Superior temporal gyrus (tissue), 1 donor: ENCODE data around the gene VAMP7.
"Not testable (repeated sequence)": the region's sequence is repeated elsewhere in the genome, so short reads cannot be mapped to it uniquely, and the experiment has no call there.

Experiments
- DNase-seq: peaks from one replicate; pipeline ENCODE4 v3.0.0-alpha.2; 2016; ENCODE audit errors: extremely low spot score

VAMP7 gene, protein sequence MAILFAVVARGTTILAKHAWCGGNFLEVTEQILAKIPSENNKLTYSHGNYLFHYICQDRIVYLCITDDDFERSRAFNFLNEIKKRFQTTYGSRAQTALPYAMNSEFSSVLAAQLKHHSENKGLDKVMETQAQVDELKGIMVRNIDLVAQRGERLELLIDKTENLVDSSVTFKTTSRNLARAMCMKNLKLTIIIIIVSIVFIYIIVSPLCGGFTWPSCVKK

DNA sequence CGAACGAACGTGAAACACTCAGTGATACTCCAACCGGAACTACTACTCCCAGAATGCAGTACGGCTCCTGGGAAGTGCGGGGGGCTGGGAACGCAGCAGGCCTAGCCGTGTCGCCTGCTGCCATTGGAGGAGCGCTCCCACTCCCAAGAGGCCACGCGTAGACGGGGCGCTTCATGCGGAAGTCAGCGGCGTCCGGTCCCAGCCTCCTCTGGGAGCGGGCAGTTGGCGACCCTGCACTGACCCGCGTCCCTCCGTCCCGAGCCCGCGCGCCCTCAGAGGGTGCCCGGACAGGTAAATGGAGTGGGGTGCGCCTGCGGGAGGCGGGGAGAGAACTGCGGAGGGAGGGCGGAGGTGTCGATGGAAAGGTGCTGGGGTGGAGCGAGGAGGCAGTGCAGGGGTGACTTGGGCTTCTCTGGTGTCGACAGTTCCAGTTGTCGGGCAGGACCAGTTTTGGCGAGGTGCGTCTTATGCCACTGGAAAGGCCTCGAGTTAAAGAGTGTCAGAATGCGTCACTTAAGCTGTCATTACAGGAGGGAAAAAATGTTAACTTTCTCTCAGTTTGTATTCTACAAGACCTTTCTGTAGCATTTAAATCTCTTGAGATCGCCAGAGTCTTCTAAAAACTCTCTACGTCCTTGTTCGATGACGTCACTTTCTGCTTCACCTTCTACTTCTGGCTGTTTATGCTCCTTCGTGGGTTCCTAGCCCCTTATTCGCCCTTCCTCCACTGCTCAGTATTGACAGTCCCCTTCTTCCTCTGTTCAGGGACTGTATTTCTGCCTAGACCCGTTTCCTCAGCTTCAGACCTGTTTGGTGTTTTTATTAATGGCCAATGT, at the start of gene VAMP7:
VAMP7 (plus strand) TSS at position 188 of the 836 bp plus-strand sequence. CDS start 8,122 bp downstream, outside the sequence.
- DNase-seq = peak; percentile 88

DNA sequence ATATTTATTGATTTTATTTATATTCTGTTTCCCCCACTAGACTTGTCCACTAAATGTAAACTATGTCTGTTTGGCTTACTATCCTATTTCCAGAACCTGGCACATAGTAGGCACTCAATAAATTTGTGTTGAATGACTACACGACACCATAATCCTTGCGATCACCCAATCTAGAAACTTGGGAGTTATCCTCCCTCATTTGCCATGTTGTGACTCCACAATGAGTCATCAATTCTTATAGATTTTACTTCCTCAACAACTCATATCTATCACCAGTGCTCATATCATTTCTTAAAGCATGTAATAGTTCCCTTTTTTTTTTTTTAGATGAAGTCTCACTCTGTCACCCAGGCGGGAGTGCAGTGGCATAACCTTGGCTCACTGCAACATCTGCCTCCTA, 39.9 kb upstream of the VAMP7 start:
- no peak for DNase-seq

DNA sequence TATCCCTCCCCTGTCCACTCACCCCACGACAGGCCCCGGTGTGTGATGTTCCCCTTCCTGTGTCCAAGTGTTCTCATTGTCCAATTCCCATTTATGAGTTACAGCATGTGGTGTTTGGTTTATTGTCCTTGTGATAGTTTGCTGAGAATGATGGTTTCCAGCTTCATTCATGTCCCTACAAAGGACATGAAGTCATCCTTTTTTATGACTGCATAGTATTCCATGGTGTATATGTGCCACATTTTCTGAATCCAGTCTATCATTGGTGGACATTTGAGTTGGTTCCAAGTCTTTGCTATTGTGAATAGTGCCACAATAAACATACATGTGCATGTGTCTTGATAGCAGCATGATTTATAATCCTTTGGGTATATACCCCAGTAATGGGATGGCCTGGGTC, 29.4 kb upstream of the VAMP7 start:
- not testable (repeated sequence) for DNase-seq

DNA sequence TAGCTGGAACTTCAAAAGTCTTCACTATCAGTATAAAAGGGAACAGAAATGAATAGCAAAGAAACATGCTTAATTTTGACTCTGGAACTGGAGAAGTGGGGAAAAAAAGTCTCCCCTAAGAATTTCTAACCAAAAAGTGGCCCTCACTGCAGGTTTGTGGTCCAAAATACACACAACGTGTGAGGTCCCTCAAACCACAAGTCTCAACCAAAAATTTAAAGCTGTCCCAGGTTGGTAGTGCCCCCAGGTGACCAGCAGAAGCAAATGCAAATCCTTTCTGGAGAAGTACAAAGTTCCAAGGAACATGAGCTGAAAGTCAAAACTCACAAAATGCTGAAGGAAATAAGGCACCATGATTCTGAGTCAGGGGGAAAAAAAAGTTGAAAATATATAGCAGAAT, 23.6 kb upstream of the VAMP7 start:
- no peak for DNase-seq

DNA sequence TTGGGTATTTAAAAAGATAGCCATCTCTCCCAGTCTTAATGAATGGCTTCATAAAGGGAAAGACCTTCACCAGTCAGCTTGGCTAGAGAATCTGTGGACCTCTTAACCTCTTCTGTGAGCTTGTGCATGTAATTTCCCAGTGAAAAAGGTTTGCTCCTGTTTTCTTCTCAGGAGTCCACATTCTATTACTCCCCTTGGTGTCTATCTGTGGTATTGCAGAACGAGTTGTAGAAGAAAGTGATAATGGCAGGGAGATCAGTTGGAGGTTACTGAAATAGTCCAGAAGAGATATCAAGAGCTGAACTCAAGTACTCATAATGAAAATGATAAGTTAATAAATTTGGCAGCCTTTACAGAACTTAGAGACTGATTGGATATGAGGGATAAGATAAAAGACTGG, 16.5 kb upstream of the VAMP7 start:
- DNase-seq = no peak

DNA sequence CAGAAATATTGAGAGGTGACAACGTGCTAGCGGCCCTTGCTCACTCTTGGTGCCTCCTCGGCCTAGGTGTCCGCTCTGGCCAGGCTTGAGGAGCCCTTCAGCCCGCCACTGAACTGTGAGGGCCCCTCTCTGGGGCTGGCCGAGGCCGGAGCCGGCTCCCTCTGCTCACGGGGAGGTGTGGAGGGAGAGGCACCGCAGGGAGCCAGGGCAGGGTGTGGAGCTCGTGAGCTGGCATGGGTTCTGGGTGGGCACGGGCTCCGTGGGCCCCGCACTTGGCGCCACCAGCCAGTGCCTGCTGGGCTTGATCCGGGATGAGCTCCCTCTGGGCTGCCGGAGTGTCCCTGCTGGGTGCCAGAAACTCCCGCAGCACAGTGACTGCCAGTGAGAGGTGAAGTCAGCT, 16.0 kb upstream of the VAMP7 start:
- no peak for DNase-seq

DNA sequence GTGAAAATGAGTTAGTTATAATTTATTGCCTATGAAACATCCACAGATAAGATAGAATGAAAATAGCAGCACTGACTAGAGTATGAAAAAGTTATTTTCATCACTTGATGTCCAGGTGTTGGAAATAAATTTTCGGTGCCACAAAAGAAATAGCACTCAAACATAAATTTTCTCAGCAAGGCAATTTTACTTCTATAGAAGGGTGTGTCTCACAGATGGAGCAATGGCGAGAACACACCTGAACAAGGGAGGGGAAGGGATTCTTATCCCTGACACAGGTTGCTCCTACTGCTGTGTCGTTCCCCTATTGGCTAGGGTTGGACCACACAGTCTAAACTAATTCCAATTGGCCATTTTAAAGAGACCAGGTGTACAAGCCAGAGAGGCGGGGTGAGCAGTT, 13.3 kb upstream of the VAMP7 start:
- no peak for DNase-seq

DNA sequence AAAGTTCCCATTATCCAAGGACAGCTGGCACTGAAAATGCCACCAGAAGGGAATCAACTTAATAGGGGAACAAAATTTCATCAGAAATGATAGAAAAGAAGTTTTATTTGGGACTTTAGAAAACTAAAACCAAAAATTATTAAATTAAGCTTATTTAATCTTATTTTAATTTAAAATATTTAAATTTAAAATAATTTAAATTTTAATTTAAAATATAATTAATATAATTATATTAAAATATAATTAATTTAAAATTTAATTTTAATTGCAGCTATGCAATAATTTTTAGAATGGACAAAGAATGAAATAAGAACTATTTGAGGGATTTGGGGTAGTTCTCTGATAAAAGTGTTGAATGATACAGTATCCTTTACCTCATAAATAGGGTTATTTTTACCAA, 10.2 kb upstream of the VAMP7 start:
- no peak for DNase-seq

DNA sequence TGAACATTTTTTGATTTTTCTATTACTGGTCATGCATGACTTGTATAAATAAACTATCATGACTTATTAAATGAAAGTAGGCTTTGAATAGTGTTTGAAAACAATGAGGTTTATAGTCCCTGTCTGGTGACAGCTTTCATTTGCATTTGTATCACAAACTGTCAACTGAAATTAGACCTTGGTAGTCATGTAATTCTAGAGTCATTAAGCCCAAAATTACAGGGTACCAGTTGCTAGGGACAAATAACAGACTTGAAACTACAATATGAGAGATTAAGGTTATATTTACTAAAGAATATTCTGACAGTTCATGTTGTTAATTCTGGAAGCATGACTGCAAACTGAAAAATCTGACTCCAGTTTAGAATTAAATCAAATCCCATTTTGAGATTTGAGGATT, 9.2 kb upstream of the VAMP7 start:
- no peak for DNase-seq

DNA sequence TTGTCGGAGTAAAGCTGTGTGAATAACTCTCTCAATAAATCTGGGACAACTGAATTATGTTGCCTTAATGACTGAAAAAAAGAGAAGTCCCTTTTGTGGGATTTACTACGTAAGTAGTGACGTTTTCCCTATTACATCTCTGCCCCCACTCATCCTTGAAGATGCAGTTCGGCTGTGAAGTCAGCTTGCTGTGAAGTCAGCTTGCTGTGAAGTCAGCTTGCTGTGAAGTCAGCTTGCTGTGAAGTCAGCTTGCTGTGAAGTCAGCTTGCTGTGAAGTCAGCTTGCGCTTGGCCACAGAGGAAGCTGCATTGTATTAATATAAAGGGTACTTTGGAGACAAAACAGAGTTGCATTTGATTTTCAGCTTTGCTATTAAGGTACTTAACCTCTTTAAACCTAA, 8.0 kb upstream of the VAMP7 start:
- no peak for DNase-seq

DNA sequence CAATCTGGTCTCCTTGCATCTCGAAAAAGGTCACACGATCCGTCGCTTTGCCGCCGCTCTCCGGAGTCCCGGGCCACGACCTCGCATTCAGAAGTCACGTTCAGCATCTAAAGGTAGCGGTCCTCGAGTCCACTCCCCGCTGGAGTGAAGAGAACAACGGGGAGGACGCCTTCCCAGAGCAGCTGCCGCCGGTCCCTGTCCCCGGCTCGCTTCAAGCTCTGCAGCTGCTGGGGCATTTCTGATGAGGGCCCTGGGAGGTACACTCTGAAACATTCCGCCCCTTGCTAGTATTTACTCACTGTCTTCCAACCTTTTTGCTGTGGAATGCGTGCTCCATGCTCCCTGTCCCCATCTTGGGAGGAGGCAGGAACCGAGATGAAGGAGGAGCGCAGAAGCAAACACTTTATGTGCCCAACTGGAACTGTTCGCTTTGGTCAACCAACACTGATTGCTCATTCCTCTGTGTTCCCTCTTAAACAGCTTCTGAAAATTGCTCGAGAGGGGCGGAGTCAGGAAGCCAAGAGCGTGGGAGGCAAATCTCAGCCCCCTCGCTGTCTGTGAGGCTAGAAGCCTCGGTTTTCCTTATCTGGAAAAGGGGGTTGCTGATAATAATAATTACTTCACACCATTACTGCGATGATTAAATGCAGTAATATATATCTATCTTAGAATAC, 6.4 kb upstream of the VAMP7 start:
- DNase-seq = no peak

DNA sequence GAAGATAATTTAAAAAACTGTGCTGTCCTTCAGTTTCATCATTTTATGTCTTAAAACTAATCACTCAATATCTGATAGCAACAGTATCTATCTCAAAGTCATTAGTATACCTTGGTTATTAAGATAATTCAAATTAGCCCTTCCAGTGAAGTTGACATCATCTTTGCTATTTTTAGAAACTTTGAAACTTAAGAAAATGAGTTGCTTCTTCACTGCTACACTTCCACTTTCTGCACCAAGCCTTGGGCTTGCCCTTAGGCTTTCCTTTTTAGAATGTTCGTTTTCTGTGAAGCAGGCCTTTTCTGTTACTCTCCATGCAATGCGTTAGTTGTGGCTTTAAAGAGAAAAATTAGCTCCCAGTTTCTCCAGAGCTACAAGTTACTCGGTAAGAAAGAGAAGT, 4.4 kb upstream of the VAMP7 start:
- DNase-seq = no peak

DNA sequence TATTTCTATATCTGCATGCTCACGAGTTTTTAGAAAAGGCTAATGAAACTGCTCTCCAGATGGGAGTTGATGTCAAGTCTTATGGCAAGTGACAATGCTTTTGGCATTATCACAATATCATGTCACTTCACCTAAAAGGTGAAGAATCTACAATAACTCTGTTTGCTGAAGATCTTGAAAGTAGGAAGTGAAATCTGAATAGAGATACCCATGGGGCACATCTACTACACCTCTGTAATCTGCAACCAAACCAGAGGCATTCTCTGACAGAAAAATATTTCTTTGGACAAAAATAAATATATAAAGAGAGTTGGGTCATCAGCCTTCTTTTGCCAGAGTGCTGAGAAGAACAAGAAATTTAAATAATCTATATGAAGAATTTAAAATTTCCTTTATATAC, 3.9 kb upstream of the VAMP7 start:
- no peak for DNase-seq

DNA sequence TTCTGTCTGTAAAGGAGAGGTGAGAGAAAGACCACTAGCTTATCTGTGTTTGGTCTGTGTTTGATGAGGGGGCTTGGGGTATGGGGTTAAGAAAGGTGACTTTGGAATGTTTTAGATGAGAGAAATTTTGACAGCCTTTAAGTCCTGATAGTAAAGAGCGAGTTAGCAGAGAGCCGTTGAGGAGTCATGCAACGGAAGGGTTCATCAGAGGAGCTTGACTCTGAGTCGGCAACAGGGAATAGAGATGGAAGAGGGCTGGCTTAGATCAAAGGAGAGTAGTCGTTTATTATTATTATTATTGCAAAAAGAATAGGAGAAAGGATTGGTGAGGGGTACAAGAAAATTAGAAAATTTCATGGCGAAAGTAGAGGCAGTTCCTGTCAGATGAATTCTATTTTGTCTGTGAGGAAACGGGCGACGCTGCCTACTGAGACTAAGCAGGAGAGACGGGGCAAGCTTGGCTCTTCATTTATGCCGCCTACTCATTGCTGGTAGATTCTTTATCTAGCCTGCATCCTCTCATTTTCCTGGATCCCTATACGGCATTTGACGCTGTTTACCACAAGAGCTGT, 473 bp upstream of the VAMP7 start:
- no peak for DNase-seq

DNA sequence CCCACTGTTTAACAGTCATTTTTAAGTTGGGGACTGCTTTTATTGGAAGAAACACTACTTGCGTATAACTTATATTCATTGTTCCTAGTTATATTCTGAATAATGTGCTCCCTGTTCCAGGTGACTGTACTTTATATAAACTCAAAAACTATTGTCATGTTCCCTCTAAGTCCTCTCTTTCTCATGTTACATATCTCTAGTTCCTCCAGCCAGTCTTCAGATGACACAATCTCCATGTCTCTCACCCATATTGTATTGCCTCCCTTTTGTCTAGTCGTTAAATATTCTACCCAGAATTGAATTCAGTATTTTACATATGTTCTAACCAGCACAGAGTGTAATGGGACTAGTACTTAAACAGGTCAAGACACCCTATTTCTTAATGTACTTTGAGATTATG, 5.3 kb downstream of the VAMP7 start:
- no peak for DNase-seq

DNA sequence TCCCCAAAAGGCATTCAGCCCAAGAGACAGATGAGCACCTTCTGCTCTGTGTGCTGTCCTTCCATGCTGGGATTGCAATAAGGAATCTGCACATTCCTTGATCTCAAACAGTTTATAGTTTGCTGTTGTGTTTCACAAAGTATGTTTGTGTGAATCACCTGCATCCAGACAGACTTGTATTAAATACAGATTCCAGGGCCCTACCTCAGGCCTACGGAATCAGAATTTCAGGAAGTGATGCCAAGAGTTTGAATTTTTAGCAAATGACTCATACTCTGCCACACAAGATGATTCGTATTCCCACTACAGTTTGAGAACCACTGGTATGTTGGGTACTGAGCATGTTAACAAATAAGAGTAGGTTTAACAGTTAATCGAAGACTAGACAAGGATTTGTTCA, 7.0 kb downstream of the VAMP7 start:
- no peak for DNase-seq

DNA sequence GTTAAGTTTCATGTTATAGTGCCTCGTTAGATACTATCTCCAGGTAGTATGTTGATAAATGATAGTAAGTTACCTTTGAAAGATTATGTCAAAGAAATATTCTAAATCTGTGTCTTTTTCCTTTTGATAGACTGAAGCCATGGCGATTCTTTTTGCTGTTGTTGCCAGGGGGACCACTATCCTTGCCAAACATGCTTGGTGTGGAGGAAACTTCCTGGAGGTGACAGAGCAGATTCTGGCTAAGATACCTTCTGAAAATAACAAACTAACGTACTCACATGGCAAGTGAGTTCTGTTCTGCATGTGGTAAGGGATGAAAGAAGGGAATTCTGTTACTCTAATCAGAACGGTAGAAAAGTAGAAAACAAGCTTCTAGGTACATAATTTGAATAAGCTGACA, 8.2 kb downstream of the VAMP7 start:
- no peak for DNase-seq

DNA sequence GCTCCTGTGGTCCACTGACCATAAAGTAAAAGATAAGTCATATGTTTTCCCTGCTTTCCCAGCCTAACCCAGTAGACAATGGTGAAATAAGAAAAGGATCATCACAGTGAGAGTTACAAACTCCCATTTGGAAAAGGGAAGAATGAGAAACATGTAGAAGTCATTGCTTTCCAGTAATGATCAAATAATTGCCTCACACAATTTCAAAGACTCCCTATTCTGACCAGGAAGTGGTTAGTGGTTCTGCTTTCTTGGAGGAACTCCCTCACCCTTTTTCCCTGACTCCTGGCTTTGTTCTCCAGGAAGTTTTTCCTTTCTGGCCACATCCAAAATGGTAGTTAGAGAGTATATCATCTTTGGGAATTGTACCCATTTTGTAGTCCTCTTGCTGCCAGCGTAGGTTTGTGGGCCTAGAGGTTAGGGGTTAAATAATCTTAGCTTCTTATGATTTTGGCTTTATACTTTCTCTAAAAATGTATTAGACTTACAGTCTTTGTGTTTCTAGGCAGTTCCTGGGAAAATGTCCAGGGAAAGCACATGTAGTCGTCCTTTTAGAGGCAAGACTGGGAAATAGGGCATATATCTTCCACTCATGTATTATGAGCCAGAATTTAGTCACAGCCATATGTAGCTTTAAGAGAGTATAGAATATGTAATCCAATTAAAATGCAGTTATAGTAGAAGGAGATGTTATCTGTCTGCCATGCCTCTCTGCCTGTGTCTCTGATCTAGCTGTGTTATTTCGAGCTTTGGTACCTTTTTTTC, 10.5 kb downstream of the VAMP7 start:
- no peak for DNase-seq

DNA sequence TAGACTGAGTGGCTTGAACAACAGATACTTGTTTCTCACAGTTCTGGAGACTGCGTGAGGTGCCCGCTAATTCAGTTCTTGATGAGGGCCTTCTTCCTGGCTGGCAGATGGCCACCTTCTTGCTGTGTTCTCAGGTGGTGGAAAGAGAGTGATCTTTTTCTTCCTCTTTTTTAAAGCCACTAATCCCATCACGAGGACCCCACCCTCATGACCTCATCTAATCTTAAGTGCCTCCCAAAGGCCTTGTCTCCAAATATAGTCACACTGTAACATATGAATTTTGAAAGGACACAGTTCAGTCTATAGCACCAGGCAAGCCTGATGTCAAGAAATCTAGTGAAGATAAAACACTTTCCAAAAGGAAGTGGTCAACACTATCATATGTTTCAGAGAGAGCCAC, 12.4 kb downstream of the VAMP7 start:
- DNase-seq = no peak

DNA sequence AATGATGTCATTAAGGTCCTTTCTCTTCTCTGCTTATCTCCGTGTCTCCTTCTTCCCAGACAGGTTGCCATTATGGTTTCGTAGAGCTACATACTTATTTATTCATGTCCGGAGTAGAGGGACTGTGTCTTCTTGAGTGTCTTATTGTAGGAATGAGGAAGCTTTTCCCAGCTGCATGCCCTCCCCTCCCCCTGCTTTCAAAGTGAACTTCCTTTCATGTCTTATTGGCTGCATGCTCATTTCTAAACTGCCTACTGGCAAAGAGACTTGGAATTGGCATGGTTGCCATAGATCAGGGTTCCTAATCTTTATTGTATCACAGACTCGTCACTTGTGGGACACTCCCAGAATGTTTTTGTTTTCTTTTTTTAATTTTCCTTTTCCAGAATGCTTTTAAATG, 15.4 kb downstream of the VAMP7 start:
- DNase-seq = no peak

DNA sequence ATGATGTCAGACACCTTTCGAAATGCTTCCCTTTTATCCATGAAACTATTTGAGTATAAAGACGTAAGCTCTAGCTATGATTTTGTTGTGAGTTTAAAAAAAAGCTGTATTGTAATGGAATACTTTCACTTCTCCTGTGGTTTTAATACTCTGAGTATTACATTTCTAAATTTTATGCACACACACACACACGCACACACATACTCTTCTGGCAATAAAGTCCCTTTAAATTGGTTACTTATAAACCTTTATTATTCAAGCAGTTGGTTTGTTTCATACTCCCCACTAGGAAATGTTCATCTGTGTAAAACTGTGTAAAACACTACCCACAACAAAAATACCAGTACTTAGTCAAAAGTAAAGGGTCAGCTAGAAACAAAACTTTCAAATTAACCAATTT, 18.2 kb downstream of the VAMP7 start:
- no peak for DNase-seq

DNA sequence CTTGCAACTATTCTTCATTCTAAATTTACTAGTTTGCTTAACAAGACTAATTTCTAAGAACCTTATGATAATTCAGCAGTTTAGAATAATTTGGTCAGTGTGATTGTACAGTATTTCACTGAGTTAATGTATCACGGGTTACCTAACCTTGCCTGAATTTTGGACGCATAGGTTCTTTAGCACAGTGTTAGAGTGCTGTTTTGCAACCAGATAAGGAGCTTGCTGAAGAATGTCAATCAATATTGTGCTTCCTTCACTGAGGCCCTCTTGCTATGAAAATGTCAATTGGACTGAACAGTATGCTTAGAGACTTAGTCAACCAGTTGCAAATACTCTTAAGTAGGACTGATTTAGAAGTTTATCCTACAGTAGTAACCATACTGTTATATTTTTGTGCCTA, 19.6 kb downstream of the VAMP7 start:
- DNase-seq = no peak
